ENCODE data around the gene KDR.

GRCh38 chr4:55079451-55080173 is 45.8 kb downstream of the KDR start:
- TF ChIP-seq, protein P1, sequence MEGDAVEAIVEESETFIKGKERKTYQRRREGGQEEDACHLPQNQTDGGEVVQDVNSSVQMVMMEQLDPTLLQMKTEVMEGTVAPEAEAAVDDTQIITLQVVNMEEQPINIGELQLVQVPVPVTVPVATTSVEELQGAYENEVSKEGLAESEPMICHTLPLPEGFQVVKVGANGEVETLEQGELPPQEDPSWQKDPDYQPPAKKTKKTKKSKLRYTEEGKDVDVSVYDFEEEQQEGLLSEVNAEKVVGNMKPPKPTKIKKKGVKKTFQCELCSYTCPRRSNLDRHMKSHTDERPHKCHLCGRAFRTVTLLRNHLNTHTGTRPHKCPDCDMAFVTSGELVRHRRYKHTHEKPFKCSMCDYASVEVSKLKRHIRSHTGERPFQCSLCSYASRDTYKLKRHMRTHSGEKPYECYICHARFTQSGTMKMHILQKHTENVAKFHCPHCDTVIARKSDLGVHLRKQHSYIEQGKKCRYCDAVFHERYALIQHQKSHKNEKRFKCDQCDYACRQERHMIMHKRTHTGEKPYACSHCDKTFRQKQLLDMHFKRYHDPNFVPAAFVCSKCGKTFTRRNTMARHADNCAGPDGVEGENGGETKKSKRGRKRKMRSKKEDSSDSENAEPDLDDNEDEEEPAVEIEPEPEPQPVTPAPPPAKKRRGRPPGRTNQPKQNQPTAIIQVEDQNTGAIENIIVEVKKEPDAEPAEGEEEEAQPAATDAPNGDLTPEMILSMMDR (IDR thresholded peaks at IDR 0.05 in 4 of 5, conservative IDR thresholded peaks at IDR 0.05 in 1 of 5), result no peak
- no peak for TF ChIP-seq POLR2A (IDR thresholded peaks at IDR 0.05)

Measured in gastrocnemius medialis (tissue), 4 donors.